HepG2 (cell line): ENCODE data around the gene TCF3. TPM values are rescaled to one million over a fixed set of nuclear protein-coding genes. Genes with fewer than 3 reads are reported as not detected.

Experiments
- CHD4 ChIP-seq: fragments of 200-600 bp; sonication (generic); IDR thresholded peaks from 2 replicates; pipeline ENCODE4 v1.7.0; 2017; ENCODE audit warnings: mild to moderate bottlenecking, low read length, borderline replicate concordance
- FOXC1 ChIP-seq: sonication (generic); formaldehyde crosslinking; IDR thresholded peaks from 2 replicates; pipeline ENCODE4 v1.8.0; 2022; ENCODE audit warnings: mild to moderate bottlenecking, missing genetic modification reagents, borderline replicate concordance
- IKZF4 ChIP-seq: sonication (generic); formaldehyde crosslinking; IDR thresholded peaks from 2 replicates; pipeline ENCODE4 v1.5.1; 2020; ENCODE audit warnings: borderline replicate concordance, mild to moderate bottlenecking, low read depth, missing genetic modification reagents; ENCODE audit errors: not compliant biosample characterization
- MAFG ChIP-seq: sonication (generic); formaldehyde crosslinking; IDR thresholded peaks from 2 replicates; pipeline ENCODE4 v1.5.1; 2020; ENCODE audit warnings: mild to moderate bottlenecking, missing genetic modification reagents
- MXD3 ChIP-seq: IDR thresholded peaks from 2 replicates; pipeline ENCODE4 v1.6.1; 2016; ENCODE audit warnings: mild to moderate bottlenecking, missing biosample characterization, missing genetic modification reagents
- PHF5A ChIP-seq: IDR thresholded peaks from one replicate; pipeline ENCODE4 v1.6.1; 2018; ENCODE audit warnings: low read depth, missing genetic modification reagents; ENCODE audit not compliant: unreplicated experiment
- PRMT3 ChIP-seq: sonication (generic); formaldehyde crosslinking; IDR thresholded peaks from 2 replicates; pipeline ENCODE4 v1.8.1; 2022; ENCODE audit warnings: low read depth, mild to moderate bottlenecking, moderate library complexity, missing genetic modification reagents, borderline replicate concordance
- RCOR2 ChIP-seq: IDR thresholded peaks from 2 replicates; pipeline ENCODE4 v1.6.1; 2016; ENCODE audit warnings: missing biosample characterization, missing genetic modification reagents
- RXRA ChIP-seq: sonication (generic); formaldehyde crosslinking; IDR thresholded peaks from 2 replicates; pipeline ENCODE4 v1.5.1; 2020; ENCODE audit warnings: missing genetic modification reagents
- SIX4 ChIP-seq: sonication (generic); formaldehyde crosslinking; IDR thresholded peaks from 2 replicates; pipeline ENCODE4 v1.4.0; 2020; ENCODE audit warnings: missing genetic modification reagents
- ZFP36L1 ChIP-seq: sonication (generic); formaldehyde crosslinking; IDR thresholded peaks from 2 replicates; pipeline ENCODE4 v1.8.0; 2022; ENCODE audit warnings: mild to moderate bottlenecking, missing genetic modification reagents, moderate library complexity
- ZNF143 ChIP-seq: sonication (generic); formaldehyde crosslinking; IDR thresholded peaks from 2 replicates; pipeline ENCODE4 v1.4.0; 2020; ENCODE audit warnings: missing genetic modification reagents
- ZNF17 ChIP-seq: sonication (generic); formaldehyde crosslinking; IDR thresholded peaks from 2 replicates; pipeline ENCODE4 v1.5.0; 2020; ENCODE audit warnings: mild to moderate bottlenecking, missing genetic modification reagents
- ZNF331 ChIP-seq: sonication (generic); formaldehyde crosslinking; IDR thresholded peaks from 2 replicates; pipeline ENCODE4 v1.4.0; 2020; ENCODE audit warnings: missing genetic modification reagents
- ZNF33A ChIP-seq: sonication (generic); formaldehyde crosslinking; IDR thresholded peaks from 2 replicates; pipeline ENCODE4 v1.5.1; 2020; ENCODE audit warnings: missing genetic modification reagents, mild to moderate bottlenecking, moderate library complexity, borderline replicate concordance
- ZNF609 ChIP-seq: sonication (generic); formaldehyde crosslinking; IDR thresholded peaks from 2 replicates; pipeline ENCODE4 v1.4.0; 2020; ENCODE audit warnings: mild to moderate bottlenecking, missing genetic modification reagents, borderline replicate concordance
- ZNF766 ChIP-seq: sonication (generic); formaldehyde crosslinking; IDR thresholded peaks from 2 replicates; pipeline ENCODE4 v1.5.0; 2020; ENCODE audit warnings: missing genetic modification reagents, borderline replicate concordance
- ZNF891 ChIP-seq: sonication (generic); formaldehyde crosslinking; IDR thresholded peaks from 2 replicates; pipeline ENCODE4 v1.5.0; 2020; ENCODE audit warnings: mild to moderate bottlenecking, missing genetic modification reagents
- polyA plus RNA-seq, 8 experiments: library from polyadenylated mRNA; depleted of rRNA in 3 of 8; stranded (reverse) in 7 of 8; unstranded in 1 of 8; fragments of >200 nt; fragmentation: Illumina TruSeq in 4 of 8; extraction: Trizol in 4 of 8; gene quantifications; 2 replicates each; pipeline versions ENCODE4 v1.2.1 to v1.2.3, GENCODE V29; 2011 to 2016; ENCODE audit warnings: low read depth in 4 of 8, missing spikeins in 1 of 8, mixed read lengths in 1 of 8; ENCODE audit not compliant: insufficient read depth in 1 of 8
- total RNA-seq, 5 experiments: library from RNA; depleted of rRNA; stranded (reverse); fragments of >200 nt; fragmentation: Illumina TruSeq; extraction: Trizol; gene quantifications; 2 replicates each; pipeline ENCODE4 v1.2.3, GENCODE V29; 2016; ENCODE audit warnings: low read depth in 1 of 5
- TF ChIP-seq, protein P1 (sequence below): sonication (generic); formaldehyde crosslinking; IDR thresholded peaks from 2 replicates; pipeline ENCODE4 v1.4.0; 2020; ENCODE audit warnings: mild to moderate bottlenecking, missing genetic modification reagents

The TCF3 gene
- total and polyA plus RNA-seq, 2 of the 13 experiments (the other 11 are each of a cell fraction or from before 2014, with no cell fraction given): 51.4 to 53.2 TPM

DNA sequence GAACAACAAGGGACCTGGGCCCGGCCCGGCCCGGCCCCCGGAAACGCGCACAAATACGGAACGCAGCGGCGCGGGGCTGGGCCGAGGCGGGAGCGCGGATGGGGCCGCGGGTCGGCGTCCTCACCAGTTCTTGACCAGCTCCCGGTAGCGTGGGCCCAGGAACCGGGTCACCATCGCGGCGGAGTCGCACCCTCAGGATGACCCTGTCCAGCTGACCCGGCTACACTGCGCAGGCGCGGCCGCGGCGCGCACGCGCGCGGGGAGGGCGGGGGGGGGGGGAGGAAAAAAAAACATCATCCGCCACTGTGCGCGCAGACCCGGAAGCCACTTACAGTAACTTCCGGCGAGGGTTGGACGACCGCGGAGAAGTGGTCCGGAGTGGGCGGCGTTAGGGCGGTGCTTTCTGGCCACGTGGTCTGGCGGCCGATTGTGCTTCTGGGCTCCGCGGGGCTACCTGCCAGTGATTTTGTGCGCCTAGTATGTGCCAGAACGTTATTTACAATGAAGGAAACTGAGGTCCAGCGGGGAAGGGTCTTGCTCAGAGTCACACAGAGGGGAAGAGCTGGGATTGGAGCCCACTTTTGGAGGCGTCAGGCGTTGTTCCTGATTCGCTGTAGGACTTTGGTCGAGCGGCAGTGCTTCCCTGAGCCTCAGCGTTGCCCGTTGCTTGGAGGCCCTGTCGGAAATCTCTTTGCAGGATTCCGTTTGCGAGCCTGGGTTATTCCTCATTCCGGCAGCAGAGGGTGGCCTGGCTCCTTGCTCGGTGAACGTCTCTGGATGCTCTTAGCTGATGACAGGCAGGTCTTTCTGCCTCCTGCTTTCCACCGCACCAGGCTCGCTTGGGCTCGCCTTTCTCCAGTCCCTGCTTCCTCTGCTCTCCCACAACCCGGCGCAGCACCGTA is 46.9 kb downstream of the TCF3 start, which contains the start of gene UQCR11 (continued):
- TF ChIP-seq, protein P1, sequence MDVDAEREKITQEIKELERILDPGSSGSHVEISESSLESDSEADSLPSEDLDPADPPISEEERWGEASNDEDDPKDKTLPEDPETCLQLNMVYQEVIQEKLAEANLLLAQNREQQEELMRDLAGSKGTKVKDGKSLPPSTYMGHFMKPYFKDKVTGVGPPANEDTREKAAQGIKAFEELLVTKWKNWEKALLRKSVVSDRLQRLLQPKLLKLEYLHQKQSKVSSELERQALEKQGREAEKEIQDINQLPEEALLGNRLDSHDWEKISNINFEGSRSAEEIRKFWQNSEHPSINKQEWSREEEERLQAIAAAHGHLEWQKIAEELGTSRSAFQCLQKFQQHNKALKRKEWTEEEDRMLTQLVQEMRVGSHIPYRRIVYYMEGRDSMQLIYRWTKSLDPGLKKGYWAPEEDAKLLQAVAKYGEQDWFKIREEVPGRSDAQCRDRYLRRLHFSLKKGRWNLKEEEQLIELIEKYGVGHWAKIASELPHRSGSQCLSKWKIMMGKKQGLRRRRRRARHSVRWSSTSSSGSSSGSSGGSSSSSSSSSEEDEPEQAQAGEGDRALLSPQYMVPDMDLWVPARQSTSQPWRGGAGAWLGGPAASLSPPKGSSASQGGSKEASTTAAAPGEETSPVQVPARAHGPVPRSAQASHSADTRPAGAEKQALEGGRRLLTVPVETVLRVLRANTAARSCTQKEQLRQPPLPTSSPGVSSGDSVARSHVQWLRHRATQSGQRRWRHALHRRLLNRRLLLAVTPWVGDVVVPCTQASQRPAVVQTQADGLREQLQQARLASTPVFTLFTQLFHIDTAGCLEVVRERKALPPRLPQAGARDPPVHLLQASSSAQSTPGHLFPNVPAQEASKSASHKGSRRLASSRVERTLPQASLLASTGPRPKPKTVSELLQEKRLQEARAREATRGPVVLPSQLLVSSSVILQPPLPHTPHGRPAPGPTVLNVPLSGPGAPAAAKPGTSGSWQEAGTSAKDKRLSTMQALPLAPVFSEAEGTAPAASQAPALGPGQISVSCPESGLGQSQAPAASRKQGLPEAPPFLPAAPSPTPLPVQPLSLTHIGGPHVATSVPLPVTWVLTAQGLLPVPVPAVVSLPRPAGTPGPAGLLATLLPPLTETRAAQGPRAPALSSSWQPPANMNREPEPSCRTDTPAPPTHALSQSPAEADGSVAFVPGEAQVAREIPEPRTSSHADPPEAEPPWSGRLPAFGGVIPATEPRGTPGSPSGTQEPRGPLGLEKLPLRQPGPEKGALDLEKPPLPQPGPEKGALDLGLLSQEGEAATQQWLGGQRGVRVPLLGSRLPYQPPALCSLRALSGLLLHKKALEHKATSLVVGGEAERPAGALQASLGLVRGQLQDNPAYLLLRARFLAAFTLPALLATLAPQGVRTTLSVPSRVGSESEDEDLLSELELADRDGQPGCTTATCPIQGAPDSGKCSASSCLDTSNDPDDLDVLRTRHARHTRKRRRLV: no peak
- TF ChIP-seq MXD3 (CRISPR knock-in tag) (no peak; the same call in none of the 2 replicates), FOXC1 (CRISPR knock-in tag) (no peak), IKZF4 (no peak), CHD4 (no peak), ZFP36L1 (peak; percentile 69; the same call in 1 of the 2 replicates), PHF5A (CRISPR knock-in tag) (peak; percentile 95), ZNF17 (no peak), ZNF331 (CRISPR knock-in tag) (peak; percentile 52), ZNF143 (0 out of 2 replicates have a peak, but pooled peaks have one; percentile 44), ZNF33A (CRISPR knock-in tag) (0 out of 2 replicates have a peak, but pooled peaks have one; percentile 48), MAFG (CRISPR knock-in tag) (no peak), SIX4 (CRISPR knock-in tag) (no peak), RCOR2 (no peak), ZNF766 (CRISPR knock-in tag) (0 out of 2 replicates have a peak, but pooled peaks have one; percentile 38), ZNF609 (CRISPR knock-in tag) (no peak; the same call in 1 of the 2 replicates), PRMT3 (CRISPR knock-in tag) (no peak), ZNF891 (peak; percentile 47; the same call in 1 of the 2 replicates), RXRA (CRISPR knock-in tag) (no peak)
